ENCODE data around the gene XRCC4.

GRCh38 chr5:83142526-83142925 is 65.2 kb downstream of the XRCC4 start:
- TF ChIP-seq BHLHE40 (IDR thresholded peaks at IDR 0.05; ENCODE audit: borderline replicate concordance) (no peak), PKNOX1 (IDR thresholded peaks at IDR 0.05) (no peak), FOXM1 (IDR thresholded peaks at IDR 0.05; ENCODE audit: borderline replicate concordance) (no peak), SUZ12 (IDR thresholded peaks at IDR 0.05) (no peak), ELF4 (IDR thresholded peaks at IDR 0.05) (no peak)
